GM12891 (cell line): ENCODE results near the gene GATAD2A.

ENCODE experiments used
- POLR2A ChIP-seq: IDR thresholded peaks from 2 replicates; pipeline ENCODE4 v1.6.1; 2011; ENCODE audit warnings: low read depth, low read length, control low read depth
- POLR2AphosphoS5 ChIP-seq: IDR thresholded peaks from 2 replicates; pipeline ENCODE4 v1.6.1; 2011; ENCODE audit warnings: low read depth, low read length, control low read depth
- POU2F2 ChIP-seq: IDR thresholded peaks from 2 replicates; pipeline ENCODE4 v1.6.1; 2011; ENCODE audit warnings: low read depth, mild to moderate bottlenecking, control low read depth, low read length, moderate library complexity
- SPI1 ChIP-seq: IDR thresholded peaks from 2 replicates; pipeline ENCODE4 v1.6.1; 2011; ENCODE audit warnings: low read depth, low read length, control low read depth
- TAF1 ChIP-seq: IDR thresholded peaks from 2 replicates; pipeline ENCODE4 v1.6.1; 2011; ENCODE audit warnings: low read depth, low read length, control low read depth

- no peak for TF ChIP-seq POLR2A
- no peak for TF ChIP-seq POLR2AphosphoS5
- no peak for TF ChIP-seq TAF1
- TF ChIP-seq POU2F2: no peak
- TF ChIP-seq SPI1: no peak
Measured at GRCh38 chr19:19452243-19453124, 47.0 kb downstream of the GATAD2A start.
